Heart left ventricle (tissue), 16 donors: ENCODE measurements around the gene CAMSAP2. TPM values are rescaled to one million over a fixed set of nuclear protein-coding genes. Genes with fewer than 3 reads are reported as not detected.

Experiments used
- ATAC-seq, 4 donors: fragments of 200-7000 bp; cut with Tn5 transposase; one replicate each; pipeline ENCODE4 v1.9.1; 2020 to 2022; ENCODE audit warnings: moderate library complexity in 4 of 4, mild to moderate bottlenecking in 3 of 4, moderate number of reproducible peaks in 1 of 4
- DNase-seq, 5 donors: peaks; one replicate each; pipeline ENCODE4 v3.0.0-alpha.2; 2020
- H3K27ac ChIP-seq, 12 donors: fragments of 200-600 bp; sonication (generic) in 4 of 12; one replicate each; pipeline versions ENCODE4 v1.5.0 to v1.8.0; 2016 to 2022; ENCODE audit warnings: mild to moderate bottlenecking in 2 of 12
- H3K27me3 ChIP-seq, 9 donors: fragments of 200-600 bp; sonication (generic) in 2 of 9; one replicate each; pipeline versions ENCODE4 v1.5.1 to v1.8.0; 2016 to 2022; ENCODE audit warnings: mild to moderate bottlenecking in 3 of 9
- H3K36me3 ChIP-seq, 9 donors: fragments of 200-600 bp; sonication (generic) in 2 of 9; one replicate each; pipeline versions ENCODE4 v1.5.0 to v1.8.0; 2018 to 2022; ENCODE audit warnings: mild to moderate bottlenecking in 2 of 9
- H3K4me1 ChIP-seq, 12 donors: fragments of 200-600 bp; sonication (generic) in 4 of 12; one replicate each; pipeline versions ENCODE4 v1.5.0 to v1.8.0; 2016 to 2022; ENCODE audit warnings: mild to moderate bottlenecking in 3 of 12
- H3K4me3 ChIP-seq, 12 donors: fragments of 200-600 bp; sonication (generic) in 4 of 12; one replicate each; pipeline versions ENCODE4 v1.5.0 to v1.8.0; 2017 to 2022; ENCODE audit warnings: mild to moderate bottlenecking in 9 of 12, moderate library complexity in 4 of 12
- H3K9me3 ChIP-seq, 12 donors: fragments of 200-600 bp; sonication (generic) in 4 of 12; one replicate each; pipeline versions ENCODE4 v1.5.0 to v1.8.0; 2016 to 2022; ENCODE audit warnings: mild to moderate bottlenecking in 1 of 12
- CTCF ChIP-seq, 12 donors: fragments of 200-600 bp; sonication (generic) in 4 of 12; IDR thresholded peaks; one replicate each; pipeline versions ENCODE4 v1.5.0 to v1.8.0; 2018 to 2022; ENCODE audit warnings: antibody characterized with exemption in 12 of 12, mild to moderate bottlenecking in 5 of 12
- POLR2A ChIP-seq, 2 donors: fragments of 450-650 bp; IDR thresholded peaks; one replicate each; pipeline ENCODE4 v1.6.1; 2017; ENCODE audit warnings: antibody characterized with exemption in 2 of 2, mild to moderate bottlenecking in 2 of 2, moderate library complexity in 2 of 2
- WGBS, 4 donors: extraction: QIAGEN DNeasy Blood & Tissue Kit in 2 of 4; methylation state at CpG; one replicate each; pipeline versions ENCODE4 v1.1.5 to v1.1.7; 2013 to 2018; 5-methylcytosine and 5-hydroxymethylcytosine counted together
- intact Hi-C, 10 donors: fragments of 100-400 bp; cut with DNase I; formaldehyde crosslinking; loops; one replicate each; pipeline versions ENCODE4 v1.11.1 to v1.14.2; 2022
- polyA plus RNA-seq, 2 donors: library from polyadenylated mRNA; stranded (reverse); fragments of 200-250 nt; gene quantifications; one replicate each; pipeline ENCODE4 v1.2.3, GENCODE V29; 2013
- total RNA-seq, 9 donors: library from RNA; depleted of rRNA in 2 of 9; stranded (reverse); fragments of >200 nt in 2 of 9; fragmentation: NEBNext Ultra II Directional in 3 of 9; extraction: Animal tissue kit (Norgen Biotek cat#: 25700) in 3 of 9; gene quantifications; one replicate each; pipeline versions ENCODE4 v1.1.0 to v1.2.4, GENCODE V29; 2016 to 2023
- donor health status: ischemic (EF 13 %, LVEDD 7.1; RV severe dilation, severe dysfunction).
- donor health status: healthy with polysubstance abuse.
- donor health status: DM: no; HTN: yes; CAD: no.
- donor health status: DM: no; HTN: no; CAD: no.
- donor health status: ischemic (EF 25% LVEDD 6.9; RV normal size, moderate dysfunction).
- donor health status: ischemic (EF 25% LVEDD 5.7; RV mildly dilated, moderate dysfunction).
- donor health status: healthy.
- donor health status: DM: yes; HTN: yes; CAD: no.
- donor health status: ischemic (EF 35%, LVEDD 5.7; RV mildly dilated, moderate dysfunction).
- donor health status: nonischemic (EF 11% LVEDD 7.7; RV severe dilation, severe dysfunction).
- donor health status: DM: yes; HTN: yes; CAD: no.
- donor health status: PGD.
- donor health status: ischemic (EF 29% LVEDD 5.4; RV normal size, mild dysfunction).
- donor health status: nonischemic (EF 23%, LVEDD 6.1; RV moderate dilation, normal function).

The CAMSAP2 gene
- total and polyA plus RNA-seq, 11 donors = 7.0 to 53.7 (median 36.1) TPM

- no peaks in the 10 kb centered on the region for H3K9me3 ChIP-seq
- no peaks in the 10 kb centered on the region for H3K36me3 ChIP-seq
- DNase-seq (no peak), ATAC-seq (no peak)
- no peak for TF ChIP-seq POLR2A (IDR thresholded peaks at IDR 0.05)
- TF ChIP-seq CTCF (IDR thresholded peaks at IDR 0.05) = no peak
- peaks cover 0 to 4% (median 0%) of the 10 kb centered on the region in 12 donors for H3K4me1 ChIP-seq
- WGBS, 4 donors = 77 to 90% (median 84%) methylated on average over 3 of the region's 3 CpGs
- peaks cover 0 to 38% (median 0%) of the 10 kb centered on the region in 9 donors for H3K27me3 ChIP-seq
- intact Hi-C loops = no loop called here
- H3K27ac ChIP-seq = no peak overlapping the region
- H3K4me3 ChIP-seq = no peak overlapping the region
These were observed 144.4 kb downstream of the CAMSAP2 start for GRCh38 chr1:200883118-200883517.

GRCh38 chr1:200885623-200886402, 147.1 kb downstream of the CAMSAP2 start:
- no peaks in the 10 kb centered on the region for H3K9me3 ChIP-seq
- intact Hi-C loops = no loop called here
- H3K4me3 ChIP-seq = no peak overlapping the region
- DNase-seq (no peak), ATAC-seq (no peak)
- no peaks in the 10 kb centered on the region for H3K36me3 ChIP-seq
- H3K27ac ChIP-seq = no peak overlapping the region
- H3K27me3 ChIP-seq = peaks cover 0 to 36% (median 12%) of the 10 kb centered on the region in 9 donors
- H3K4me1 ChIP-seq = peaks cover 0 to 18% (median under 1%) of the 10 kb centered on the region in 12 donors
- 88 to 96% (median 92%) methylated on average over 6 of the region's 6 CpGs for WGBS, 4 donors
- no peak for TF ChIP-seq CTCF (IDR thresholded peaks at IDR 0.05)
- TF ChIP-seq POLR2A (IDR thresholded peaks at IDR 0.05) = no peak

GRCh38 chr1:200886594-200886993, 147.9 kb downstream of the CAMSAP2 start:
- no peak for TF ChIP-seq CTCF (IDR thresholded peaks at IDR 0.05)
- no peak for TF ChIP-seq POLR2A (IDR thresholded peaks at IDR 0.05)
- Histone ChIP-seq H3K27ac (no peak overlapping the region), H3K9me3 (no peaks in the 10 kb centered on the region), H3K4me1 (peaks cover 0 to 25% (median 7%) of the 10 kb centered on the region in 12 donors), H3K36me3 (no peaks in the 10 kb centered on the region), H3K4me3 (no peak overlapping the region), H3K27me3 (peaks cover 4 to 42% (median 20%) of the 10 kb centered on the region in 9 donors)
- ATAC-seq = no peak
- intact Hi-C loops = no loop called here
- WGBS, 4 donors = 87 to 96% (median 92%) methylated on average over 2 of the region's 2 CpGs
- DNase-seq = no peak

GRCh38 chr1:200887036-200887435, 148.3 kb downstream of the CAMSAP2 start:
- intact Hi-C loops = no loop called here
- Histone ChIP-seq H3K27me3 (peaks cover 4 to 46% (median 23%) of the 10 kb centered on the region in 9 donors), H3K27ac (no peak overlapping the region), H3K4me3 (no peak overlapping the region), H3K9me3 (no peaks in the 10 kb centered on the region), H3K4me1 (peaks cover 0 to 30% (median 11%) of the 10 kb centered on the region in 12 donors), H3K36me3 (no peaks in the 10 kb centered on the region)
- WGBS, 4 donors = 49 to 61% (median 60%) methylated on average over 11 of the region's 11 CpGs
- TF ChIP-seq POLR2A (IDR thresholded peaks at IDR 0.05) (no peak), CTCF (IDR thresholded peaks at IDR 0.05) (no peak)
- DNase-seq = no peak
- no peak for ATAC-seq
